ENCODE data around the gene LCORL.

GRCh38 chr4:17894421-17894820 is 127.1 kb downstream of the LCORL start:
- TF ChIP-seq ZNF780A (CRISPR knock-in tag; IDR thresholded peaks at IDR 0.05) (no peak), RBM22 (IDR thresholded peaks at IDR 0.05; ENCODE audit: low read depth, low read length, poor library complexity, severe bottlenecking) (no peak), SRSF9 (IDR thresholded peaks at IDR 0.05; ENCODE audit: borderline replicate concordance, low read depth, low read length) (no peak), IRF9 (tag; IDR thresholded peaks at IDR 0.05) (no peak), IRF1 (CRISPR knock-in tag; IDR thresholded peaks at IDR 0.05; ENCODE audit: borderline replicate concordance) (no peak), TEAD4 (IDR thresholded peaks at IDR 0.05; ENCODE audit: low read length) (no peak), TEAD4 (CRISPR knock-in tag; IDR thresholded peaks at IDR 0.05; ENCODE audit: borderline replicate concordance) (no peak), HIVEP1 (CRISPR knock-in tag; IDR thresholded peaks at IDR 0.05) (no peak), CTCF (IDR thresholded peaks at IDR 0.05 in 2 of 3, conservative IDR thresholded peaks at IDR 0.05 in 1 of 3; ENCODE audit: insufficient read depth in 2 of 3, low read depth in 1 of 3, low read length in 3 of 3) (no peak), MAFF (IDR thresholded peaks at IDR 0.05; ENCODE audit: low read length) (no peak), ZFX (CRISPR knock-in tag; IDR thresholded peaks at IDR 0.05) (no peak), GMEB1 (CRISPR knock-in tag; IDR thresholded peaks at IDR 0.05) (no peak), DNMT1 (IDR thresholded peaks at IDR 0.05) (no peak), FOSL1 (tag; conservative IDR thresholded peaks at IDR 0.05) (no peak), ZNF175 (CRISPR knock-in tag; IDR thresholded peaks at IDR 0.05; ENCODE audit: low read depth) (no peak)

All from K562 (cell line).